Liver (tissue), 9 donors: ENCODE measurements around the gene ALDH1A2. TPM values are rescaled to one million over a fixed set of nuclear protein-coding genes. Genes with fewer than 3 reads are reported as not detected.

Source experiments
- DNase-seq: peaks from one replicate; pipeline ENCODE4 v3.0.0-alpha.2; 2017; ENCODE audit warnings: low spot score
- H3K27ac ChIP-seq, 2 donors: one replicate each; pipeline ENCODE4 v1.7.0; 2013; ENCODE audit warnings: inconsistent platforms in 2 of 2, low read length in 2 of 2, control low read depth in 1 of 2, low read depth in 1 of 2, mild to moderate bottlenecking in 1 of 2
- H3K27me3 ChIP-seq, 4 donors: one replicate each; pipeline versions ENCODE4 v1.6.1 to v1.7.0; 2013; ENCODE audit warnings: low read length in 3 of 4, inconsistent platforms in 1 of 4, mild to moderate bottlenecking in 1 of 4, moderate library complexity in 1 of 4; ENCODE audit not compliant: control insufficient read depth in 4 of 4, insufficient read depth in 4 of 4
- H3K36me3 ChIP-seq, 4 donors: one replicate each; pipeline versions ENCODE4 v1.6.1 to v1.7.0; 2013; ENCODE audit warnings: low read length in 3 of 4, mild to moderate bottlenecking in 3 of 4, low read depth in 1 of 4, moderate library complexity in 1 of 4; ENCODE audit not compliant: control insufficient read depth in 4 of 4, insufficient read depth in 3 of 4
- H3K4me1 ChIP-seq, 4 donors: one replicate each; pipeline versions ENCODE4 v1.6.1 to v1.7.0; 2013; ENCODE audit warnings: low read length in 3 of 4, mild to moderate bottlenecking in 3 of 4, moderate library complexity in 1 of 4; ENCODE audit not compliant: control insufficient read depth in 4 of 4, insufficient read depth in 4 of 4
- H3K4me3 ChIP-seq, 3 donors: one replicate each; pipeline versions ENCODE4 v1.6.1 to v1.7.0; 2013; ENCODE audit warnings: low read length in 3 of 3, control low read depth in 1 of 3, low read depth in 1 of 3, mild to moderate bottlenecking in 1 of 3
- H3K9ac ChIP-seq, 2 donors: one replicate each; pipeline ENCODE4 v1.7.0; 2013; ENCODE audit warnings: low read length in 2 of 2, mild to moderate bottlenecking in 2 of 2, moderate library complexity in 2 of 2, control low read depth in 1 of 2, low read depth in 1 of 2
- H3K9me3 ChIP-seq, 4 donors: one replicate each; pipeline versions ENCODE4 v1.6.1 to v1.7.0; 2013; ENCODE audit warnings: low read length in 3 of 4; ENCODE audit not compliant: control insufficient read depth in 4 of 4
- EGR1 ChIP-seq, 2 donors: IDR thresholded peaks; 2 replicates each; pipeline ENCODE4 v1.6.1; 2016 to 2018; ENCODE audit warnings: antibody characterized with exemption in 2 of 2, low read depth in 2 of 2
- FOXA1 ChIP-seq: IDR thresholded peaks from 2 replicates; pipeline ENCODE4 v1.6.1; 2016; ENCODE audit warnings: antibody characterized with exemption
- FOXA2 ChIP-seq: IDR thresholded peaks from 2 replicates; pipeline ENCODE4 v1.6.1; 2016; ENCODE audit warnings: antibody characterized with exemption
- GABPA ChIP-seq, 2 donors: IDR thresholded peaks in 1 of 2; conservative IDR thresholded peaks in 1 of 2; 2 replicates each; pipeline ENCODE4 v1.6.1; 2016; ENCODE audit warnings: antibody characterized with exemption in 2 of 2, mild to moderate bottlenecking in 1 of 2, moderate library complexity in 1 of 2
- HNF4A ChIP-seq, 2 donors: conservative IDR thresholded peaks; 2 replicates each; pipeline ENCODE4 v1.6.1; 2016; ENCODE audit warnings: antibody characterized with exemption in 2 of 2, mild to moderate bottlenecking in 2 of 2
- HNF4G ChIP-seq: IDR thresholded peaks from 2 replicates; pipeline ENCODE4 v1.6.1; 2016; ENCODE audit warnings: antibody characterized with exemption
- JUND ChIP-seq, 2 donors: IDR thresholded peaks; 2 replicates each; pipeline ENCODE4 v1.6.1; 2016; ENCODE audit warnings: antibody characterized with exemption in 2 of 2
- NR2F2 ChIP-seq: IDR thresholded peaks from 2 replicates; pipeline ENCODE4 v1.6.1; 2016; ENCODE audit warnings: antibody characterized with exemption
- RXRA ChIP-seq, 2 donors: IDR thresholded peaks; 2 replicates each; pipeline ENCODE4 v1.6.1; 2017 to 2018; ENCODE audit warnings: antibody characterized with exemption in 2 of 2, mild to moderate bottlenecking in 1 of 2
- SP1 ChIP-seq: IDR thresholded peaks from 2 replicates; pipeline ENCODE4 v1.6.1; 2018; ENCODE audit warnings: antibody characterized with exemption, mild to moderate bottlenecking
- TAF1 ChIP-seq: conservative IDR thresholded peaks from 2 replicates; pipeline ENCODE4 v1.6.1; 2016; ENCODE audit warnings: antibody characterized with exemption, mild to moderate bottlenecking
- YY1 ChIP-seq: IDR thresholded peaks from 2 replicates; pipeline ENCODE4 v1.6.1; 2016; ENCODE audit warnings: antibody characterized with exemption, mild to moderate bottlenecking
- WGBS: extraction: QIAGEN DNeasy Blood & Tissue Kit; methylation state at CpG from one replicate; pipeline ENCODE4 v1.1.7; 2013; 5-methylcytosine and 5-hydroxymethylcytosine counted together
- polyA plus RNA-seq, 2 donors: library from polyadenylated mRNA; stranded (reverse) in 1 of 2; unstranded in 1 of 2; fragments of 200-250 nt in 1 of 2; fragments of >200 nt in 1 of 2; fragmentation: Nextera tagmentation in 1 of 2; extraction: Ambion mirVana in 1 of 2; gene quantifications; one replicate each; pipeline versions ENCODE4 v1.2.1 to v1.2.3, GENCODE V29; 2013 to 2015
- total RNA-seq, 2 donors: library from RNA; depleted of rRNA; stranded (reverse); fragments of >200 nt; gene quantifications; one replicate each; pipeline ENCODE4 v1.2.3, GENCODE V29; 2014
- TF ChIP-seq, protein P1 (sequence below): IDR thresholded peaks from 2 replicates; pipeline ENCODE4 v1.6.1; 2016; ENCODE audit warnings: antibody characterized with exemption
- TF ChIP-seq, protein P2 (sequence below): fragments of 150-350 bp; IDR thresholded peaks from 2 replicates; pipeline ENCODE4 v1.5.1; 2017; ENCODE audit warnings: improper control_type of control experiment, low read depth, low read length; ENCODE audit not compliant: missing input control
- TF ChIP-seq, protein P3 (sequence below): IDR thresholded peaks from 2 replicates; pipeline ENCODE4 v1.6.1; 2016; ENCODE audit warnings: antibody characterized with exemption
- TF ChIP-seq, protein P4 (sequence below): IDR thresholded peaks from 2 replicates; pipeline ENCODE4 v1.6.1; 2016; ENCODE audit warnings: antibody characterized with exemption, mild to moderate bottlenecking
- TF ChIP-seq, protein P5 (sequence below): IDR thresholded peaks from 2 replicates; pipeline ENCODE4 v1.6.1; 2016; ENCODE audit warnings: antibody characterized with exemption
- donor health status: healthy.
- donor health status: healthy.
- donor health status: healthy.
- donor health status: healthy.
- donor health status: healthy.

Gene ALDH1A2
- total and polyA plus RNA-seq, 4 donors: 1.2 to 22.7 (median 14.0) TPM

DNA sequence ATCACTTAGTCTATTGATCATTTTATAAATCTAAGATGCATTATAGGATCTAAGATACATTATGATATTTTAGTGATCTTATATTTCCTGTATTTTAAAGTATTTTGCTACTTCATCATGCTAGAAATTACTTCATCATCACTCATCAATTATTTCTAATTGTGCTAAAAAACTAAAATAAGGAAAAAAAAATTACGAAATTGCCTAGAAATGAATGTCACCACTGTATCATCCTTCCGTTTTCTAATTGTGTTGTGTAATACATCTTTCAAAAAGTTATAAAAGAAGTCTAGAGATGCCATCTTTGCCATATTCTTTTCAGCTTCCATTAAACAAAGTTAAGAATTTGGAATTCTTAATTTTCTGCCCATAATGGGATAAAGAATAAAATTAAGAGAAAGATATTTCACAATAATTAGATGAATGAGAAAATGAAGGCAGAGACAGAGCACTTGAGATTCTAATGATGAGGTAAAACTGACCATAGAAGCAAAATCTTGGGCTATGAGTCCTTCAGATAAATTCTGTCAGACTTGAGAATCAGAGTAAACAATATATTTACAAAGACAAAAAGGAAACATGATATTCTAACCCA, 48.8 kb downstream of the ALDH1A2 start:
- 77% methylated on average over 2 of the region's 2 CpGs for WGBS
- TF ChIP-seq YY1: no peak
- TF ChIP-seq, protein P1, sequence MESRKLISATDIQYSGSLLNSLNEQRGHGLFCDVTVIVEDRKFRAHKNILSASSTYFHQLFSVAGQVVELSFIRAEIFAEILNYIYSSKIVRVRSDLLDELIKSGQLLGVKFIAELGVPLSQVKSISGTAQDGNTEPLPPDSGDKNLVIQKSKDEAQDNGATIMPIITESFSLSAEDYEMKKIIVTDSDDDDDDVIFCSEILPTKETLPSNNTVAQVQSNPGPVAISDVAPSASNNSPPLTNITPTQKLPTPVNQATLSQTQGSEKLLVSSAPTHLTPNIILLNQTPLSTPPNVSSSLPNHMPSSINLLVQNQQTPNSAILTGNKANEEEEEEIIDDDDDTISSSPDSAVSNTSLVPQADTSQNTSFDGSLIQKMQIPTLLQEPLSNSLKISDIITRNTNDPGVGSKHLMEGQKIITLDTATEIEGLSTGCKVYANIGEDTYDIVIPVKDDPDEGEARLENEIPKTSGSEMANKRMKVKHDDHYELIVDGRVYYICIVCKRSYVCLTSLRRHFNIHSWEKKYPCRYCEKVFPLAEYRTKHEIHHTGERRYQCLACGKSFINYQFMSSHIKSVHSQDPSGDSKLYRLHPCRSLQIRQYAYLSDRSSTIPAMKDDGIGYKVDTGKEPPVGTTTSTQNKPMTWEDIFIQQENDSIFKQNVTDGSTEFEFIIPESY: no peak
- no peak for TF ChIP-seq FOXA1
- TF ChIP-seq, protein P2, sequence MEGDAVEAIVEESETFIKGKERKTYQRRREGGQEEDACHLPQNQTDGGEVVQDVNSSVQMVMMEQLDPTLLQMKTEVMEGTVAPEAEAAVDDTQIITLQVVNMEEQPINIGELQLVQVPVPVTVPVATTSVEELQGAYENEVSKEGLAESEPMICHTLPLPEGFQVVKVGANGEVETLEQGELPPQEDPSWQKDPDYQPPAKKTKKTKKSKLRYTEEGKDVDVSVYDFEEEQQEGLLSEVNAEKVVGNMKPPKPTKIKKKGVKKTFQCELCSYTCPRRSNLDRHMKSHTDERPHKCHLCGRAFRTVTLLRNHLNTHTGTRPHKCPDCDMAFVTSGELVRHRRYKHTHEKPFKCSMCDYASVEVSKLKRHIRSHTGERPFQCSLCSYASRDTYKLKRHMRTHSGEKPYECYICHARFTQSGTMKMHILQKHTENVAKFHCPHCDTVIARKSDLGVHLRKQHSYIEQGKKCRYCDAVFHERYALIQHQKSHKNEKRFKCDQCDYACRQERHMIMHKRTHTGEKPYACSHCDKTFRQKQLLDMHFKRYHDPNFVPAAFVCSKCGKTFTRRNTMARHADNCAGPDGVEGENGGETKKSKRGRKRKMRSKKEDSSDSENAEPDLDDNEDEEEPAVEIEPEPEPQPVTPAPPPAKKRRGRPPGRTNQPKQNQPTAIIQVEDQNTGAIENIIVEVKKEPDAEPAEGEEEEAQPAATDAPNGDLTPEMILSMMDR: no peak
- TF ChIP-seq SP1: no peak
- no peak for TF ChIP-seq GABPA (IDR thresholded peaks at IDR 0.05 in 1 of 2, conservative IDR thresholded peaks at IDR 0.05 in 1 of 2)
- no peak for TF ChIP-seq NR2F2
- TF ChIP-seq TAF1: no peak
- H3K4me1 ChIP-seq: no peaks in the 10 kb centered on the region
- no peak overlapping the region for H3K4me3 ChIP-seq
- no peak for DNase-seq
- no peak overlapping the region for H3K27ac ChIP-seq
- H3K36me3 ChIP-seq: no peaks in the 10 kb centered on the region
- no peaks in the 10 kb centered on the region for H3K27me3 ChIP-seq
- H3K9me3 ChIP-seq: no peaks in the 10 kb centered on the region
- H3K9ac ChIP-seq: no peak overlapping the region

DNA sequence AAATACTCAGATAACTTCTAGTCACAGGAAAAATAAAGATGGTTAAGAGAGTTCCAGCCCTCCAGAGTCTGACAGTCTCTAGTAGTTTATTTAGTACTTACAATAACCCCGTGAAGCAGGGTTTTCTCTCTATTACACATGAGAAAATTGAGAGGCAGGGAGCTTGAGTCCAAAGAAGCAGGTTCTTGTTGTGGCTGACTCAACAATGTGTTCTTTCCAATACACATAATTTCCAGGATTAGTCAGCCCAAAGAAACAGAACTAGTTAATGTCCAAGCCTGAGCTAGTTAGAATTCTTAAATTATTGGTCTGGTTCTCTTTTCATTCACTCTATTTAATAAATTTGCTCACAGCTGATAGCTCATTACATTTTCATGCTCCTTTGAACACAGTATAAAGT, 49.9 kb downstream of the ALDH1A2 start:
- no peaks in the 10 kb centered on the region for H3K9me3 ChIP-seq
- no peak for DNase-seq
- TF ChIP-seq, protein P3, sequence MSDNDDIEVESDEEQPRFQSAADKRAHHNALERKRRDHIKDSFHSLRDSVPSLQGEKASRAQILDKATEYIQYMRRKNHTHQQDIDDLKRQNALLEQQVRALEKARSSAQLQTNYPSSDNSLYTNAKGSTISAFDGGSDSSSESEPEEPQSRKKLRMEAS: no peak
- TF ChIP-seq HNF4G: no peak
- no peak overlapping the region for H3K4me3 ChIP-seq
- no peaks in the 10 kb centered on the region for H3K36me3 ChIP-seq
- H3K9ac ChIP-seq: no peak overlapping the region
- 89% methylated on average over 1 of the region's 1 CpG for WGBS
- H3K4me1 ChIP-seq: no peaks in the 10 kb centered on the region
- H3K27ac ChIP-seq: no peak overlapping the region
- H3K27me3 ChIP-seq: no peaks in the 10 kb centered on the region

DNA sequence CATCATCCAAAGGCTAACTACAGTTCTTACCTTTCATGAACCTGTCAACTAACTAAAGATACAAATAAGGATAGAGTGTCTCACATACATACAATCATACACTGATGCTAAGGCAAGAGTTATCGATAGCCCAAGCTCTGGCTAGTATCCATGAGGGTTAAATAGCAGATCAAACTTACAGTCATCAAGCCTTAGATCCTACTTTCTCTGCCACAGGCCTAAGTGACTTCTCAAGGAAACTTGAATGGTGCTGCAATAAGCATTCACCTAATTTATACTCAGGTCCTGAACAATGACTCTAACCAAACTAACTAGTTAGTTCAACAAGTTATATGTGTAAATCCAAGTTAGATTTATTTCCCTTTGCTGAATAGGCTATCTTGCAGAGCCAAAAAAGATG, 51.0 kb downstream of the ALDH1A2 start:
- Histone ChIP-seq H3K36me3 (no peaks in the 10 kb centered on the region), H3K27ac (no peak overlapping the region), H3K9me3 (no peaks in the 10 kb centered on the region), H3K27me3 (no peaks in the 10 kb centered on the region), H3K4me1 (no peaks in the 10 kb centered on the region), H3K4me3 (no peak overlapping the region), H3K9ac (no peak overlapping the region)
- 91% methylated on average over 1 of the region's 1 CpG for WGBS
- DNase-seq: no peak
- TF ChIP-seq FOXA2: no peak
- no peak for TF ChIP-seq RXRA (IDR thresholded peaks at IDR 0.05)
- no peak for TF ChIP-seq JUND (IDR thresholded peaks at IDR 0.05)
- no peak for TF ChIP-seq HNF4A (conservative IDR thresholded peaks at IDR 0.05)
- no peak for TF ChIP-seq HNF4G
- no peak for TF ChIP-seq YY1
- TF ChIP-seq, protein P4, sequence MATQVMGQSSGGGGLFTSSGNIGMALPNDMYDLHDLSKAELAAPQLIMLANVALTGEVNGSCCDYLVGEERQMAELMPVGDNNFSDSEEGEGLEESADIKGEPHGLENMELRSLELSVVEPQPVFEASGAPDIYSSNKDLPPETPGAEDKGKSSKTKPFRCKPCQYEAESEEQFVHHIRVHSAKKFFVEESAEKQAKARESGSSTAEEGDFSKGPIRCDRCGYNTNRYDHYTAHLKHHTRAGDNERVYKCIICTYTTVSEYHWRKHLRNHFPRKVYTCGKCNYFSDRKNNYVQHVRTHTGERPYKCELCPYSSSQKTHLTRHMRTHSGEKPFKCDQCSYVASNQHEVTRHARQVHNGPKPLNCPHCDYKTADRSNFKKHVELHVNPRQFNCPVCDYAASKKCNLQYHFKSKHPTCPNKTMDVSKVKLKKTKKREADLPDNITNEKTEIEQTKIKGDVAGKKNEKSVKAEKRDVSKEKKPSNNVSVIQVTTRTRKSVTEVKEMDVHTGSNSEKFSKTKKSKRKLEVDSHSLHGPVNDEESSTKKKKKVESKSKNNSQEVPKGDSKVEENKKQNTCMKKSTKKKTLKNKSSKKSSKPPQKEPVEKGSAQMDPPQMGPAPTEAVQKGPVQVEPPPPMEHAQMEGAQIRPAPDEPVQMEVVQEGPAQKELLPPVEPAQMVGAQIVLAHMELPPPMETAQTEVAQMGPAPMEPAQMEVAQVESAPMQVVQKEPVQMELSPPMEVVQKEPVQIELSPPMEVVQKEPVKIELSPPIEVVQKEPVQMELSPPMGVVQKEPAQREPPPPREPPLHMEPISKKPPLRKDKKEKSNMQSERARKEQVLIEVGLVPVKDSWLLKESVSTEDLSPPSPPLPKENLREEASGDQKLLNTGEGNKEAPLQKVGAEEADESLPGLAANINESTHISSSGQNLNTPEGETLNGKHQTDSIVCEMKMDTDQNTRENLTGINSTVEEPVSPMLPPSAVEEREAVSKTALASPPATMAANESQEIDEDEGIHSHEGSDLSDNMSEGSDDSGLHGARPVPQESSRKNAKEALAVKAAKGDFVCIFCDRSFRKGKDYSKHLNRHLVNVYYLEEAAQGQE: no peak
- TF ChIP-seq, protein P1: no peak
- TF ChIP-seq, protein P5, sequence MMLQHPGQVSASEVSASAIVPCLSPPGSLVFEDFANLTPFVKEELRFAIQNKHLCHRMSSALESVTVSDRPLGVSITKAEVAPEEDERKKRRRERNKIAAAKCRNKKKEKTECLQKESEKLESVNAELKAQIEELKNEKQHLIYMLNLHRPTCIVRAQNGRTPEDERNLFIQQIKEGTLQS: no peak
- TF ChIP-seq TAF1: no peak
- no peak for TF ChIP-seq EGR1 (IDR thresholded peaks at IDR 0.05; ENCODE audit: low read depth in 2 of 2)
- TF ChIP-seq SP1: no peak
